Caco-2 (cell line): ENCODE measurements around the gene RALGAPA2. TPM values are rescaled to one million over a fixed set of nuclear protein-coding genes. Genes with fewer than 3 reads are reported as not detected.

Experiments
- BruUV-seq: library from RNA; stranded (reverse); fragments of 400-500 nt; replicated peaks from 2 replicates; lab custom pipeline; 2021; lab: Mats Ljungman, UMichigan
- CTCF ChIA-PET: fragments of 300-600 bp; sonication (Branson Sonifier 250); formaldehyde crosslinking; loops from one replicate; lab custom pipeline; 2022; ENCODE audit warnings: antibody characterized with exemption; lab: Charles Lee
- POLR2A ChIA-PET: fragments of 300-600 bp; sonication (Branson Sonifier 250); formaldehyde crosslinking; loops from one replicate; lab custom pipeline; 2022; ENCODE audit warnings: antibody characterized with exemption; lab: Charles Lee
- DNase-seq, 2 experiments: peaks; one replicate each; pipeline versions ENCODE4 v3.0.0 to v3.0.0-alpha.2; 2020 to 2022
- H3K27me3 ChIP-seq: replicated peaks from 2 replicates; pipeline ENCODE4 v1.6.0; 2011; ENCODE audit warnings: low read length; ENCODE audit not compliant: control insufficient read depth, insufficient read depth
- H3K36me3 ChIP-seq: 2 replicates; pipeline ENCODE4 v1.5.1; 2011; ENCODE audit warnings: low read length; ENCODE audit not compliant: control insufficient read depth, insufficient read depth
- H3K4me1 ChIP-seq: fragments of 250-450 bp; sonication (Bioruptor Pico); 2 replicates; pipeline ENCODE4 v1.5.1; 2020; ENCODE audit warnings: mild to moderate bottlenecking
- H3K4me3 ChIP-seq: 2 replicates; pipeline ENCODE4 v1.5.1; 2011; ENCODE audit warnings: low read depth, mild to moderate bottlenecking, control low read depth, low read length
- H3K9me3 ChIP-seq: fragments of 250-450 bp; sonication (Bioruptor Pico); 2 replicates; pipeline ENCODE4 v1.5.1; 2020; ENCODE audit warnings: mild to moderate bottlenecking, moderate library complexity
- H3K27ac Mint-ChIP-seq: one replicate; pipeline ENCODE4 v1.8.0; 2022; ENCODE audit warnings: mixed read lengths; ENCODE audit not compliant: unreplicated experiment
- H3K27me3 Mint-ChIP-seq: one replicate; pipeline ENCODE4 v1.8.0; 2022; ENCODE audit warnings: mixed read lengths; ENCODE audit not compliant: insufficient read depth, unreplicated experiment
- H3K36me3 Mint-ChIP-seq: one replicate; pipeline ENCODE4 v1.8.0; 2022; ENCODE audit warnings: mild to moderate bottlenecking, mixed read lengths; ENCODE audit not compliant: insufficient read depth, unreplicated experiment
- H3K4me1 Mint-ChIP-seq: one replicate; pipeline ENCODE4 v1.8.0; 2022; ENCODE audit warnings: low read depth, mixed read lengths; ENCODE audit not compliant: unreplicated experiment
- H3K4me3 Mint-ChIP-seq: one replicate; pipeline ENCODE4 v1.8.0; 2022; ENCODE audit warnings: mild to moderate bottlenecking, moderate library complexity, mixed read lengths; ENCODE audit not compliant: unreplicated experiment
- H3K9me3 Mint-ChIP-seq: one replicate; pipeline ENCODE4 v1.8.0; 2022; ENCODE audit warnings: mixed read lengths; ENCODE audit not compliant: unreplicated experiment
- intact Hi-C: fragments of 100-400 bp; cut with micrococcal nuclease; formaldehyde crosslinking; loops from one replicate; pipeline ENCODE4 v1.10.0; 2022; ENCODE audit not compliant: unreplicated experiment
- total RNA-seq: library from RNA; stranded (reverse); gene quantifications from 2 replicates; pipeline ENCODE4 v1.2.3, GENCODE V29; 2022
- TF ChIP-seq, protein P1 (sequence below), 2 experiments: fragments of 200-600 bp in 1 of 2; IDR thresholded peaks; 1 replicate in 1 of 2; 2 replicates in 1 of 2; pipeline versions ENCODE4 v1.5.1 to v1.8.0; 2011 to 2022; ENCODE audit warnings: antibody characterized with exemption in 1 of 2, control low read depth in 1 of 2, inconsistent platforms in 1 of 2, low read depth in 1 of 2, low read length in 1 of 2, mild to moderate bottlenecking in 1 of 2, moderate library complexity in 1 of 2; ENCODE audit not compliant: insufficient read depth in 1 of 2, severe bottlenecking in 1 of 2, unreplicated experiment in 1 of 2

Gene RALGAPA2
- total RNA-seq, 1 experiment from 2014 or later = 17.3 TPM

DNA sequence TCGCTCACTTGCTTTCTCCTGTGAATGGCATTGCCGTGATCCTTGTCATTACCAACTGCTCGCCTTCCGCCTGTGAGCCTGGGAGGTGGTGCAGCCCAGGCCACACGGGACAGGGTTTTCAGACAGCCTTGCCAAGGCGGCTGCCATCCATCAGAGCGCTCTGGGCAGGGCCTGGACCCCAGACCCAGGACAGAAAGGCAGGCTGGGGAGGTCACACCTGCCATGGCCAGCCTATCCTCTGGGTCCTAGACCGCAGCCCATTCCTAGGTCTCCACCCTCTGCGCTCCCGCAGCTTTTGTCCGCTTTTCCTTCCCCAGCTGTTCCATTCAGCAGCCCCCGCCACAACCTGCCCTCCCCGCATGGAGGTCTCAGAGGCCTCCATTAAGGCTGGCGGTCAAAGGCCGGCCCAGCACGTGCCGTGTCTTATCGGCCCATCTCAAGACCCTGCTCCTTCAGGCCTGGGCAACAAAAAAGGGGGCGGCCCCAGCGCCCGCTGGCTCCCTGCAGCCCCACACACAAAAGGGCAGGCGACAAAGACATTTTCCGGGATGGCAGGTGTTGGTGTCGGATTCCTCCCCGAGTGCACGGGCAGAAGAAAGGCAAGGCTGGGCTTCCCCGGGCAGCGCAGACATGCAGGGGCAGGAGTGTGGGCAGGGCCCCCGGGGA lies 316.4 kb downstream of the RALGAPA2 start:
- no peaks in the 10 kb centered on the region; the same call in 1 of the 2 replicates for H3K36me3 ChIP-seq
- CTCF ChIA-PET = no interaction called here
- DNase-seq = no peak
- no peaks in the 10 kb centered on the region for H3K27me3 ChIP-seq
- Mint-ChIP-seq H3K4me3 (no peak overlapping the region), H3K36me3 (no peaks in the 10 kb centered on the region), H3K27me3 (no peaks in the 10 kb centered on the region), H3K4me1 (peaks cover 7% of the 10 kb centered on the region), H3K9me3 (no peaks in the 10 kb centered on the region), H3K27ac (no peak overlapping the region)
- TF ChIP-seq, protein P1, sequence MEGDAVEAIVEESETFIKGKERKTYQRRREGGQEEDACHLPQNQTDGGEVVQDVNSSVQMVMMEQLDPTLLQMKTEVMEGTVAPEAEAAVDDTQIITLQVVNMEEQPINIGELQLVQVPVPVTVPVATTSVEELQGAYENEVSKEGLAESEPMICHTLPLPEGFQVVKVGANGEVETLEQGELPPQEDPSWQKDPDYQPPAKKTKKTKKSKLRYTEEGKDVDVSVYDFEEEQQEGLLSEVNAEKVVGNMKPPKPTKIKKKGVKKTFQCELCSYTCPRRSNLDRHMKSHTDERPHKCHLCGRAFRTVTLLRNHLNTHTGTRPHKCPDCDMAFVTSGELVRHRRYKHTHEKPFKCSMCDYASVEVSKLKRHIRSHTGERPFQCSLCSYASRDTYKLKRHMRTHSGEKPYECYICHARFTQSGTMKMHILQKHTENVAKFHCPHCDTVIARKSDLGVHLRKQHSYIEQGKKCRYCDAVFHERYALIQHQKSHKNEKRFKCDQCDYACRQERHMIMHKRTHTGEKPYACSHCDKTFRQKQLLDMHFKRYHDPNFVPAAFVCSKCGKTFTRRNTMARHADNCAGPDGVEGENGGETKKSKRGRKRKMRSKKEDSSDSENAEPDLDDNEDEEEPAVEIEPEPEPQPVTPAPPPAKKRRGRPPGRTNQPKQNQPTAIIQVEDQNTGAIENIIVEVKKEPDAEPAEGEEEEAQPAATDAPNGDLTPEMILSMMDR (IDR thresholded peaks at IDR 0.05; ENCODE audit: insufficient read depth in 1 of 2, low read depth in 1 of 2, low read length in 1 of 2, severe bottlenecking in 1 of 2, unreplicated experiment in 1 of 2) = no peak
- no TSS peak for BruUV-seq
- intact Hi-C loops = no loop called here
- 0 out of 2 replicates have a peak, but pooled peaks cover 4% of the 10 kb centered on the region for H3K4me1 ChIP-seq
- no peak overlapping the region for H3K4me3 ChIP-seq
- POLR2A ChIA-PET = no interaction called here
- H3K9me3 ChIP-seq = no peaks in the 10 kb centered on the region

DNA sequence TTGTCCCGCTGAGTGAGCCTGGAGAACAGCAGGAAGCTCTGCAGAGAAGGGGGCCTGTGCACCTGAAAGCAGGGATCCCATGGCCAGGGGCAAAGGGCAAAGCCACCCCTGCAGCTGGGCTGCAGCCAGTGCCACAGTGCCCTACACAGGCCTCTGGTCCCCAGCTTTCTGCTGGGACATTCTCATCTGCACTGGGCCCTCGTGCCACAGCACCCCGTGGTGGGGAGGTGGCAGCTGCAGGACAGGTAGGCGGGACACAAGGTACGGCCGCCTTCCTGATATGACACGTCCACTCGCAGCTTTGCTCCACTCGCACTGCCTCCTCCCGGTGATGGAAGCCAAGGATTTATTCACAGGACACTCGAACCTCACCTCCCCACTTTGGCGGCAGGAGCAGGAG lies 317.4 kb downstream of the RALGAPA2 start:
- Mint-ChIP-seq H3K9me3 (no peaks in the 10 kb centered on the region), H3K27ac (no peak overlapping the region), H3K36me3 (no peaks in the 10 kb centered on the region), H3K4me1 (peaks cover 6% of the 10 kb centered on the region), H3K4me3 (no peak overlapping the region), H3K27me3 (no peaks in the 10 kb centered on the region)
- DNase-seq = no peak
- no peaks in the 10 kb centered on the region for H3K9me3 ChIP-seq
- TF ChIP-seq, protein P1 (IDR thresholded peaks at IDR 0.05; ENCODE audit: insufficient read depth in 1 of 2, low read depth in 1 of 2, low read length in 1 of 2, severe bottlenecking in 1 of 2, unreplicated experiment in 1 of 2) = no peak
- H3K27me3 ChIP-seq = no peaks in the 10 kb centered on the region
- ChIA-PET POLR2A (no interaction called here), CTCF (no interaction called here)
- intact Hi-C loops = no loop called here
- BruUV-seq = no TSS peak
- H3K4me1 ChIP-seq = 0 out of 2 replicates have a peak, but pooled peaks cover 4% of the 10 kb centered on the region
- H3K4me3 ChIP-seq = no peak overlapping the region
- no peaks in the 10 kb centered on the region; the same call in 1 of the 2 replicates for H3K36me3 ChIP-seq

DNA sequence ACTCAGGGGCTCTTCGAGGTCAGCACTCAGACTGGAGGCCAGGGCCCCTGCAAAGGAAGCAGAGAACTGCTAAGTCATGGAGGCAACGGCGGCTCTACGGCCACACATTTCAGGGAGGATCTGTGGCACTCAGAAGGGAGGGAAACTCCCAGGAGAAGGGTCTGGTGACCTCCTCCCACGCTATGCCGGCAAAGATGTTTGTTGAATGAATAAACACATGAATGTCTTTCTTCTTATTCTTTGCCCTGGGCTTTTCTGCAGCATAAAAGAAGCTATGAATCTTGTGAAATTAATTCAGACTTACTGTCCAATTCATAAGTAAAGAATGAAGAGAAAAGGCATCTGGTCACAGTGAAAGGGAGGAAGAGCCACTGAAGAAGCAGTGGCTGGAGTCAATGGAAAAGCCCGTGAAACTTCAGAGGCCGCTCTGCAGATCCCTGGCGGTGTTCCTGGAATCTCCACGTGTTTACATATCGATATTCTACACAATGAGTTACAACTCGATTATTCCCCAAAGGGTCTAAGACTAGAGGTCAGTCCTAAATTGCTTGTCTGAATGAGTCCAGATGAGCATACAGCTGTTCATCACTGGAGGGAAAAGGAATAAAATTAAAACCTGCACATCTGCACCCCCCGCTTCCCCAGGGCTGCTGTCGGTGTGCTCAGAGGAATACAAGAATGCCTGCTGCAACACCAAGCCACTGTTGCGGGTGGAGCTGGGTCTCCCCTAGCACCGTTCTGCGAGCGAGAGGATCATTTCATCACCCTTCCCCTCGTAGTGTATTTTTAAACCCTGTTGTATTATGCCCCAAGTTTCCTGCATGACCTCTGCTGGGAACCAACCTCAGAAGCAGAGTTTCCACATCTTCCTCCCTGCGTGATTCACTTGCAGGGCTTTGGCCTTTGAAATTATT lies 319.0 kb downstream of the RALGAPA2 start:
- ChIA-PET CTCF (no interaction called here), POLR2A (no interaction called here)
- no peaks in the 10 kb centered on the region for H3K36me3 Mint-ChIP-seq
- H3K27ac Mint-ChIP-seq = no peak overlapping the region
- no peak for DNase-seq
- H3K4me1 Mint-ChIP-seq = no peaks in the 10 kb centered on the region
- Histone ChIP-seq H3K9me3 (no peaks in the 10 kb centered on the region), H3K36me3 (no peaks in the 10 kb centered on the region; the same call in 1 of the 2 replicates), H3K4me3 (no peak overlapping the region), H3K27me3 (no peaks in the 10 kb centered on the region), H3K4me1 (no peaks in the 10 kb centered on the region)
- H3K4me3 Mint-ChIP-seq = no peak overlapping the region
- no peaks in the 10 kb centered on the region for H3K9me3 Mint-ChIP-seq
- TF ChIP-seq, protein P1 (IDR thresholded peaks at IDR 0.05; ENCODE audit: insufficient read depth in 1 of 2, low read depth in 1 of 2, low read length in 1 of 2, severe bottlenecking in 1 of 2, unreplicated experiment in 1 of 2) = no peak
- BruUV-seq = no TSS peak
- H3K27me3 Mint-ChIP-seq = no peaks in the 10 kb centered on the region
- intact Hi-C loops = no loop called here
